HFF-Myc (cell line): ENCODE measurements around the gene ABCC3.

ENCODE experiments used
- DNase-seq: peaks from one replicate; pipeline ENCODE4 v3.0.0-alpha.2; 2011; ENCODE audit warnings: low read depth; ENCODE audit errors: extremely low read depth
- H3K4me3 ChIP-seq: replicated peaks from 2 replicates; pipeline ENCODE4 v1.5.1; 2011; ENCODE audit warnings: low read depth, mild to moderate bottlenecking, control low read depth, low read length
- CTCF ChIP-seq: IDR thresholded peaks from 2 replicates; pipeline ENCODE4 v1.5.1; 2012; ENCODE audit warnings: mild to moderate bottlenecking, low read depth, low read length, control low read depth; ENCODE audit errors: missing control alignments

The ABCC3 gene

DNA sequence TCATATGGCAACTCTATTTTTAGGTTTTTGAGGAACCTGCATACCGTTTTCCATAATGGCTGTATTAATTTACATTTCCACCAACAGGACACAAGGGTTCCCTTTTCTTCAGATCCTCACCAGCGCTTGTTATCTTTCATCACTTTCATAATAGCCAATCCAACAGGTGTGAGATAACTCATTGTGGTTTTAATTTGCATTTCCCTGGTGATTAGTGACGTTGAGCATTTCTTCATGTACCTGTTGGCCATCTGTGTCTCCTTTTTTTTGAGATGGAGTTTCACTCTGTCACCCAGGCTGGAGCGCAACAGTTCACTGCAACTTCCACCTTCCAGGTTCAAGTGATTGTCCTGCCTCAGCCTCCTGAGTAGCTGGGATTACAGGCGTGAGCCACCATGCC, 36.2 kb upstream of the ABCC3 start:
- no peak for DNase-seq
- no peak overlapping the region for H3K4me3 ChIP-seq
- no peak for TF ChIP-seq CTCF

DNA sequence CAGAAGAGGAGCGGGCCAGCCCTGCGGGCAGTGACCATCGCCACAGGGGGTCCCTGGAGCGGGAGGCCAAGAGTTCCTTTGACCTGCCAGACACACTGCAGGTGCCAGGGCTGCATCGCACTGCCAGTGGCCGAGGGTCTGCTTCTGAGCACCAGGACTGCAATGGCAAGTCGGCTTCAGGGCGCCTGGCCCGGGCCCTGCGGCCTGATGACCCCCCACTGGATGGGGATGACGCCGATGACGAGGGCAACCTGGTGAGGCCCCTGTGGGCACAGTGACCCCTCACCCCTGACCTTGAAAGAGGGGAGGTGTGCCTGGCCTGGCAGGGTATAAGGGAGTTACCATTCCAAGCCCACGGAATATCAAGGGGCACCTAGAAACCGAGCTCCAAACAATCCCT, 35.1 kb upstream of the ABCC3 start:
- DNase-seq: no peak
- no peak overlapping the region for H3K4me3 ChIP-seq
- no peak for TF ChIP-seq CTCF

- H3K4me3 ChIP-seq: no peak overlapping the region
- DNase-seq: no peak
- no peak for TF ChIP-seq CTCF
Observed at GRCh38 chr17:50601823-50602375, 32.8 kb upstream of the ABCC3 start.

- H3K4me3 ChIP-seq: no peak overlapping the region
- TF ChIP-seq CTCF: no peak
- DNase-seq: no peak
Observed at GRCh38 chr17:50602836-50603235, 31.8 kb upstream of the ABCC3 start.

DNA sequence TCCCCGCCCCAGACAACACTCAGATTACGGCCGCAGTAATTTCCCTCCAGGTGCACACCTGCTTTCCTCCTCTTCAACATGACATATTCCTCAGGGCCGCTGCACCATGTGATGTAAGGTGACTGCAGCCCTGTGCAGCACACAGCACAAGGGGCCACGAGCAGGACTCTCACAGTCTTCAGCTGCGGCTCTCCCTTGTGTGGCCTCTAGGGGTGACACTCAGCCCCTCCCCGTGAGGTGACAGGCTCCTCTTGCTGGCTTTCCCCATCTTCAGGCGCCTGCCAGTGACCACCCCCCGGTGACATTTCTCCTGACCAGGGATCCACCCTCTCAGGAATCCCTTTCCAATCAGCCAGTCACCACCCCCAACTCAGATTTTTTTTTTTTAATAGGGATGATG, 31.3 kb upstream of the ABCC3 start:
- H3K4me3 ChIP-seq: no peak overlapping the region
- no peak for DNase-seq
- peak; percentile 15 for TF ChIP-seq CTCF

DNA sequence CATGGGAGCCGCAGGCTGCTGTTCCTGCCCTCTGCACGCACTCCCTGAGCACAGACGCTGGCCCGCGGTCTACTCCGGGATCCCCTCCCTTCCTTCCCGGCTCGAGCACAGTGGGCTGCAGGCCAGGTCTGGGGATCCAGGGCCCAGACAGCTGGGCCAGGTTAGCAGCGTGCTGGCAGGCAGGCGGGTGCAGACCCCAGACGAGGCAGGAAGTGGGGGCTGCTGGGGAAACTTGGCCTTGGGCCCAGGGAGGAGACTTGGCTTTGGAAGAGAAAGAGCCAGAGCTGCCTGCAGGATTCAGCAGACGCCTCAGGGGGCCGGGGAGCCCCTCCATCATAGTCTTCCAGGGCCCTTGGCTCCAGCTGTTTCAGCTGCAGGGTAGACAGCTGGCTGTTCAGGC, 30.2 kb upstream of the ABCC3 start:
- no peak for TF ChIP-seq CTCF
- peak; percentile 26 for DNase-seq
- H3K4me3 ChIP-seq: no peak overlapping the region

DNA sequence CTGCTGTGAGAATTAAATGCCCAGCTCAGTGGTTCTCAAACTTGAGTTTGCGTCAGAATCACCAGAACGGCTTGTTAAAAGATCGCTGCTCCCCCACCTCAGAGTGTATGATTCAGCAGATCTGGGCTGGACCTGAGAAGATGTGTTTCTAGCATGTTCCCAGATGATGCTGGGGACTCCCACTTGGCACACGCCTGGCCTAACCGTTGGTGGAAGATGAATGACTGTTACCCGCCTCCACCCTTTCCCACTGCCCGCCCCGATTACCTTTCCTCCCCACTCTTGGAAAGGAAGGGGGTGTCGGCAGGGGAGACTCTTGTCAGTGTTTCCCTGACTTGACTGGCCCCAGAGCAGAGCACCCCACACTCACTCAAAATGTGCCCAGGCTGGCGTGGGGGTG, 29.3 kb upstream of the ABCC3 start:
- no peak overlapping the region for H3K4me3 ChIP-seq
- TF ChIP-seq CTCF: no peak
- DNase-seq: no peak
